ENCODE data around the gene MAML3. TPM values are rescaled to one million over a fixed set of nuclear protein-coding genes. Genes with fewer than 3 reads are reported as not detected.
A peak's percentile ranks its signal among the peaks of the same experiment; 100 is the strongest.

The MAML3 gene
- total and polyA plus RNA-seq, 2 of the 13 experiments (the other 11 are each of a cell fraction or from before 2014, with no cell fraction given) = 0.05 to 0.13 TPM

DNA sequence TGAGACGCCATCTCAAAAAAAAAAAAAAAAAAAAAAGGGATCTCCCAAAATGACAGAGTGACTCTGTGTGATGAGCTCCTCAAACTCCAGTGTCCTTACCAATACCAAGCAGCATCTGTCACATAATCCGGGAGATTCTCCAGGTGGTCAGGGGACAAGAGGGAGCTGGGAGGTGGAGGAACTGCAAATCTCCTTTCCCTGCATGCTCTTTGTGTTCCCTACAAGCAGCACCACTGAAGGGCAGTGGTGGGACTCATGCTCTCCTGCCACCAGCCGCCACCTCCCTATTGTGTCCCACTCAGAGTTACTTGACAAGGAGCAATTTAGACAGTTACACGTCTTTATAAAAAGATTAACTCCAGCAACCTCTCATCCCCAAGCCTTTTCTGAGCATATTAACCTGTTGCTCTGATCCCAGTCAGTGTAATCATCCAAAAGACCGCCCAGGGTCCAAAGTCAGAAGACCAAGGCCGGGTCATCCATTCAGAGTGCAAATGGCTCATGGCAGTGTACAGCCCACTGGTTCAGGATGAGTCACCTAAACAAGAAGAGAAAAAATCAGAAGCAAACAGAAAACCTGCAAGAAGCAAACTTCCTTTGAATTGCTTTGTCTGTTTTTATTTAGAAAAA lies 464.8 kb downstream of the MAML3 start (continued):
- TF ChIP-seq TBL1XR1 (IDR thresholded peaks at IDR 0.05; ENCODE audit: borderline replicate concordance, low read length, partially characterized antibody) (peak; percentile 59), ZNF484 (CRISPR knock-in tag; IDR thresholded peaks at IDR 0.05; ENCODE audit: borderline replicate concordance, low read depth) (no peak), ZNF816 (CRISPR knock-in tag; IDR thresholded peaks at IDR 0.05; ENCODE audit: borderline replicate concordance) (peak; percentile 22; the same call in 1 of the 2 replicates), ZSCAN9 (CRISPR knock-in tag; IDR thresholded peaks at IDR 0.05; ENCODE audit: borderline replicate concordance) (peak; percentile 49; the same call in 1 of the 2 replicates), SP5 (CRISPR knock-in tag; IDR thresholded peaks at IDR 0.05; ENCODE audit: borderline replicate concordance, low read depth) (peak; percentile 95), MTF2 (CRISPR knock-in tag; IDR thresholded peaks at IDR 0.05; ENCODE audit: borderline replicate concordance) (no peak), NR2F1 (CRISPR knock-in tag; IDR thresholded peaks at IDR 0.05) (peak; percentile 84 to 94), CCDC6 (CRISPR knock-in tag; IDR thresholded peaks at IDR 0.05) (no peak), CHCHD3 (CRISPR knock-in tag; IDR thresholded peaks at IDR 0.05) (no peak), ZNF839 (CRISPR knock-in tag; IDR thresholded peaks at IDR 0.05; ENCODE audit: borderline replicate concordance) (no peak), ZNF12 (CRISPR knock-in tag; IDR thresholded peaks at IDR 0.05) (no peak), KDM3A (CRISPR knock-in tag; IDR thresholded peaks at IDR 0.05; ENCODE audit: low read depth) (no peak), ZNF589 (CRISPR knock-in tag; conservative IDR thresholded peaks at IDR 0.05) (no peak), ZC3H4 (CRISPR knock-in tag; IDR thresholded peaks at IDR 0.05; ENCODE audit: borderline replicate concordance) (no peak), SRY (CRISPR knock-in tag; IDR thresholded peaks at IDR 0.05) (no peak)
- TF ChIP-seq, protein P1, sequence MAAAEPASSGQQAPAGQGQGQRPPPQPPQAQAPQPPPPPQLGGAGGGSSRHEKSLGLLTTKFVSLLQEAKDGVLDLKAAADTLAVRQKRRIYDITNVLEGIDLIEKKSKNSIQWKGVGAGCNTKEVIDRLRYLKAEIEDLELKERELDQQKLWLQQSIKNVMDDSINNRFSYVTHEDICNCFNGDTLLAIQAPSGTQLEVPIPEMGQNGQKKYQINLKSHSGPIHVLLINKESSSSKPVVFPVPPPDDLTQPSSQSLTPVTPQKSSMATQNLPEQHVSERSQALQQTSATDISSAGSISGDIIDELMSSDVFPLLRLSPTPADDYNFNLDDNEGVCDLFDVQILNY (CRISPR knock-in tag; conservative IDR thresholded peaks at IDR 0.05) = no peak
- TF ChIP-seq, protein P2, sequence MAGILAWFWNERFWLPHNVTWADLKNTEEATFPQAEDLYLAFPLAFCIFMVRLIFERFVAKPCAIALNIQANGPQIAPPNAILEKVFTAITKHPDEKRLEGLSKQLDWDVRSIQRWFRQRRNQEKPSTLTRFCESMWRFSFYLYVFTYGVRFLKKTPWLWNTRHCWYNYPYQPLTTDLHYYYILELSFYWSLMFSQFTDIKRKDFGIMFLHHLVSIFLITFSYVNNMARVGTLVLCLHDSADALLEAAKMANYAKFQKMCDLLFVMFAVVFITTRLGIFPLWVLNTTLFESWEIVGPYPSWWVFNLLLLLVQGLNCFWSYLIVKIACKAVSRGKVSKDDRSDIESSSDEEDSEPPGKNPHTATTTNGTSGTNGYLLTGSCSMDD (CRISPR knock-in tag; IDR thresholded peaks at IDR 0.05) = no peak
- TF ChIP-seq, protein P3, sequence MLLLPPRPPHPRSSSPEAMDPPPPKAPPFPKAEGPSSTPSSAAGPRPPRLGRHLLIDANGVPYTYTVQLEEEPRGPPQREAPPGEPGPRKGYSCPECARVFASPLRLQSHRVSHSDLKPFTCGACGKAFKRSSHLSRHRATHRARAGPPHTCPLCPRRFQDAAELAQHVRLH (CRISPR knock-in tag; IDR thresholded peaks at IDR 0.05; ENCODE audit: borderline replicate concordance, low read depth) = peak; percentile 81; the same call in 1 of the 2 replicates
- TF ChIP-seq, protein P4, sequence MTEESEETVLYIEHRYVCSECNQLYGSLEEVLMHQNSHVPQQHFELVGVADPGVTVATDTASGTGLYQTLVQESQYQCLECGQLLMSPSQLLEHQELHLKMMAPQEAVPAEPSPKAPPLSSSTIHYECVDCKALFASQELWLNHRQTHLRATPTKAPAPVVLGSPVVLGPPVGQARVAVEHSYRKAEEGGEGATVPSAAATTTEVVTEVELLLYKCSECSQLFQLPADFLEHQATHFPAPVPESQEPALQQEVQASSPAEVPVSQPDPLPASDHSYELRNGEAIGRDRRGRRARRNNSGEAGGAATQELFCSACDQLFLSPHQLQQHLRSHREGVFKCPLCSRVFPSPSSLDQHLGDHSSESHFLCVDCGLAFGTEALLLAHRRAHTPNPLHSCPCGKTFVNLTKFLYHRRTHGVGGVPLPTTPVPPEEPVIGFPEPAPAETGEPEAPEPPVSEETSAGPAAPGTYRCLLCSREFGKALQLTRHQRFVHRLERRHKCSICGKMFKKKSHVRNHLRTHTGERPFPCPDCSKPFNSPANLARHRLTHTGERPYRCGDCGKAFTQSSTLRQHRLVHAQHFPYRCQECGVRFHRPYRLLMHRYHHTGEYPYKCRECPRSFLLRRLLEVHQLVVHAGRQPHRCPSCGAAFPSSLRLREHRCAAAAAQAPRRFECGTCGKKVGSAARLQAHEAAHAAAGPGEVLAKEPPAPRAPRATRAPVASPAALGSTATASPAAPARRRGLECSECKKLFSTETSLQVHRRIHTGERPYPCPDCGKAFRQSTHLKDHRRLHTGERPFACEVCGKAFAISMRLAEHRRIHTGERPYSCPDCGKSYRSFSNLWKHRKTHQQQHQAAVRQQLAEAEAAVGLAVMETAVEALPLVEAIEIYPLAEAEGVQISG (CRISPR knock-in tag; IDR thresholded peaks at IDR 0.05) = peak; percentile 66; the same call in 1 of the 2 replicates
- TF ChIP-seq, protein P5, sequence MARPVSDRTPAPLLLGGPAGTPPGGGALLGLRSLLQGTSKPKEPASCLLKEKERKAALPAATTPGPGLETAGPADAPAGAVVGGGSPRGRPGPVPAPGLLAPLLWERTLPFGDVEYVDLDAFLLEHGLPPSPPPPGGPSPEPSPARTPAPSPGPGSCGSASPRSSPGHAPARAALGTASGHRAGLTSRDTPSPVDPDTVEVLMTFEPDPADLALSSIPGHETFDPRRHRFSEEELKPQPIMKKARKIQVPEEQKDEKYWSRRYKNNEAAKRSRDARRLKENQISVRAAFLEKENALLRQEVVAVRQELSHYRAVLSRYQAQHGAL (CRISPR knock-in tag; IDR thresholded peaks at IDR 0.05; ENCODE audit: not compliant biosample characterization) = no peak
- TF ChIP-seq, protein P6, sequence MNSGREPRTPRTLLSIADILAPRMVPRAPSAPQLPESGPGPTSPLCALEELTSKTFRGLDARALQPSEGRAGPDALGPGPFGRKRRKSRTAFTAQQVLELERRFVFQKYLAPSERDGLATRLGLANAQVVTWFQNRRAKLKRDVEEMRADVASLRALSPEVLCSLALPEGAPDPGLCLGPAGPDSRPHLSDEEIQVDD (CRISPR knock-in tag; IDR thresholded peaks at IDR 0.05; ENCODE audit: borderline replicate concordance) = no peak
- TF ChIP-seq, protein P7, sequence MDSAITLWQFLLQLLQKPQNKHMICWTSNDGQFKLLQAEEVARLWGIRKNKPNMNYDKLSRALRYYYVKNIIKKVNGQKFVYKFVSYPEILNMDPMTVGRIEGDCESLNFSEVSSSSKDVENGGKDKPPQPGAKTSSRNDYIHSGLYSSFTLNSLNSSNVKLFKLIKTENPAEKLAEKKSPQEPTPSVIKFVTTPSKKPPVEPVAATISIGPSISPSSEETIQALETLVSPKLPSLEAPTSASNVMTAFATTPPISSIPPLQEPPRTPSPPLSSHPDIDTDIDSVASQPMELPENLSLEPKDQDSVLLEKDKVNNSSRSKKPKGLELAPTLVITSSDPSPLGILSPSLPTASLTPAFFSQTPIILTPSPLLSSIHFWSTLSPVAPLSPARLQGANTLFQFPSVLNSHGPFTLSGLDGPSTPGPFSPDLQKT (CRISPR knock-in tag; IDR thresholded peaks at IDR 0.05; ENCODE audit: borderline replicate concordance) = no peak

All from HepG2 (cell line).